GM13977 (cell line): ENCODE data around the gene RMC1.
A peak's percentile ranks its signal among the peaks of the same experiment; 100 is the strongest.

Experiments
- DNase-seq: peaks from one replicate; pipeline ENCODE4 v3.0.0; 2012; ENCODE audit warnings: low spot score
- CTCF ChIP-seq: IDR thresholded peaks from 2 replicates; pipeline ENCODE4 v1.5.1; 2012; ENCODE audit warnings: mild to moderate bottlenecking, control low read depth; ENCODE audit not compliant: insufficient read depth; ENCODE audit errors: extremely low read depth, missing control alignments
- in situ Hi-C: fragments of 300-500 bp; cut with MboI; formaldehyde crosslinking; loops from one replicate; pipeline ENCODE4 v1.12.0; 2022; ENCODE audit warnings: low sequenced_read_pairs, low pct_unique_long_range_greater_than_20kb, mixed read lengths, inconsistent platforms; ENCODE audit not compliant: unreplicated experiment

The RMC1 gene

GRCh38 chr18:23523429-23524212, 20.3 kb downstream of the RMC1 start:
- DNase-seq: peak; percentile 40
- in situ Hi-C loops: loop anchor here (25.0 kb wide), 1 partner anchor 289 kb away; no protein-coding TSS in a partner anchor
- TF ChIP-seq CTCF: no peak

DNA sequence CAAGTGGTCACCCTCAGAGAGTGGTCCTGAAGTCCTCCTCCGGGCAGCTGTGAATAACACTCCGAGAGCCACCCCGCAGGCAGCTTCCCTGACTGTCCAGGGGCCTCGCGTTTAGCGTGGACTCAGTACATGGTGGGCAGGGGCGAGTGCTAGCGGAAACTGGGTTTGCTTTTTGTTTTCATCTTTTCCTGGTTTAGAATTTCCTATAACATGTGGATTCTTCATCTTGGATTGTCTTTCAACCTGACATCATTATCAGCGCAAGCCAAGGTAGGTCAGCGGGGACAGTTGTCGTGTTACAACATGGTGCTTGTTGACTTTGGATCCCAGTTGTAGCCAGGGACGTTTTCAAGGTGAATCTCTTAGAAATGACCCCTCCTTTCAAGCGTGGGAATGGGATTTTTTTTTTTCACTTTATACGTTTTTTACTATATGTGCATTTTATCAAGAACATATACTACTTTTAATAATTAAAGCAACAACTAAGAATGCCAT, 20.9 kb downstream of the RMC1 start:
- in situ Hi-C loops: loop anchor here (25.0 kb wide), 1 partner anchor 288 kb away; no protein-coding TSS in a partner anchor
- no peak for DNase-seq
- TF ChIP-seq CTCF: no peak

DNA sequence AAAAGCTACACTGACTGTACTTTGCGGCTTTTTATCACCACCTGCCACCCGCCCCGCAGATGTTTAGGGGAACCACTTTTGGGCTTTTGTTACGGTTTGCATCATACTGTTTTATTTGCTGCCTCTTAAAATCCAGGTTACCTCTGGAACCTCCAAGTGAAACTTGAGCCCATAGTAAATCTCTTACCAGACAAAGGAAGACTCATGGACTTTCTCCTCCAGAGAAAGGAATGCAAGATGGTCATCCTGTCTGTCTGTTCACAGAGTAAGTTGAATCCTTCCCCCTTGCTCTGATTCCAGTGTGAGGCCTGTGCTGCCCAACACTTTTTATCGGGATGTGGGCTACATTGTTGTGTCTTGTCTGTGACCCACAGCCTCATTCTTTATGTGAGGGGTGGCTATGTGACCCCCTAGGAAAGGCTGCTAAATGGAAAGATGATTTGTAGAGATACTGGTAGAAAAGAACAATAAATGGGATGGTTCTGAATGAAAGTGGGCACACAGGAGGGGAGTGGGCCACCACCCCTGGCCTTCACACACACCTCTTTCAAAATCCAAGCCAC, 23.3 kb downstream of the RMC1 start:
- in situ Hi-C loops: no loop called here
- no peak for DNase-seq
- no peak for TF ChIP-seq CTCF

DNA sequence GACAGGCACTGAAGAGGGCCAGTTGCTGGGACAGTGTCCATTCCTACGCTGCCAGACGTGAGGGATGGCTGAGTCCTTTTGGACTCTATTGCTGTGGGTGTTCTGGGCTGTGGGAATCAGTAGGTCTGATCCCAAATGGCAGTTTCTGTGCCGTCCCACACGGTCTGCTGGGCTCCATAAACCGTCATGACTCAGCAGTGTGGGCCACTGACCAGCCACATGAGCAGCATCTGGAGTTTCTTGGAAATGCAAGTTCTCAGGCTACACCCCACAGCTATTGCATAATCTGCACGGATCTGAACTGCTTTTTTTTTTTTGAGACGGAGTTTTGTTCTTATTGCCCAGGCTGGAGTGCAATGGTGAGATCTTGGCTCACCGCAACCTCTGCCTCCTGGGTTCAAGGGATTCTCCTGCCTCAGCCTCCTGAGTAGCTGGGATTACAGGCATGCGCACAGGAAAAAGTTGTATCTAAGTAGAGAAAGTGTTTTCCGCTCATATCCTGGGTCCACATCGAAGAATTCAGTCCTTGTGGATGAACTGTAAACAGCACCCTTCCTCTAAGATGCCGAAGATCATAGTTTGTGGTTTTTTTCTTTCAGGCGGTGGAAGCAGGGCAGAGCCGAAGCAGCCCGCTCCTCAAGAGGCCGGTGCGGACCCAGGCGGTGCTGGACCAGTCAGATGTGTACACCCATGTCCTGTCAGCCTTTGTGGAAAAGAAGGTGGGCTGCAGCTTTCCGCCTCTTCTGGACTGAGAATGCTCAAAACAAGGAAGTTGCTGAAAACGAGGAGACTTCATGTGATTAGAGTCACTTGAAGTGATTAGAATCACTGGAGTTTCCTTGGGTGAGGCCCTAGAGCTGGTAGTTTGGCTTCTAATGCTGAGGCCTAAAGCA, 25.5 kb downstream of the RMC1 start:
- no peak for DNase-seq
- in situ Hi-C loops: no loop called here
- TF ChIP-seq CTCF: no peak

DNA sequence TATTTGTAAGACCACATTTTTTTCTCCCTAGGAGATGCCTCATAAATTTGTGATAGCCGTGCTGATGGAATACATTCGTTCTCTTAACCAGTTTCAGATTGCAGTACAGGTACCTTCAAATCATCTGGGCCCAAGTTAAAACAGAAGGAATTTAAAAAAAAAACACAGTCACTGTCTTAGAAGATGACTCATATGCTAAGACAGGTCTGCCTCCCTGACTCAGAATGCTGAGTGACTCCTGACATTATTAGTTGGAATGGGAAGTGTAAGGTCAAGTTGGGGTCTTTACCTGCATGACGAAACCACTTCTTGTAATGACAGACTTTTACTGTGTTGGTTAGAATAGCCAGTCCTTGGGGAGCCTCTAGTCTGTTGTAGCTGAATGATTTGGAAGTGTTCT, 26.3 kb downstream of the RMC1 start:
- peak; percentile 32 for DNase-seq
- no peak for TF ChIP-seq CTCF
- in situ Hi-C loops: no loop called here

GRCh38 chr18:23530195-23530594, 26.9 kb downstream of the RMC1 start:
- in situ Hi-C loops: no loop called here
- DNase-seq: no peak
- no peak for TF ChIP-seq CTCF
